ENCODE results near the gene ZNF431.
"Not testable (repeated sequence)": the region's sequence is repeated elsewhere in the genome, so short reads cannot be mapped to it uniquely, and the experiment has no call there.

The ZNF431 gene

DNA sequence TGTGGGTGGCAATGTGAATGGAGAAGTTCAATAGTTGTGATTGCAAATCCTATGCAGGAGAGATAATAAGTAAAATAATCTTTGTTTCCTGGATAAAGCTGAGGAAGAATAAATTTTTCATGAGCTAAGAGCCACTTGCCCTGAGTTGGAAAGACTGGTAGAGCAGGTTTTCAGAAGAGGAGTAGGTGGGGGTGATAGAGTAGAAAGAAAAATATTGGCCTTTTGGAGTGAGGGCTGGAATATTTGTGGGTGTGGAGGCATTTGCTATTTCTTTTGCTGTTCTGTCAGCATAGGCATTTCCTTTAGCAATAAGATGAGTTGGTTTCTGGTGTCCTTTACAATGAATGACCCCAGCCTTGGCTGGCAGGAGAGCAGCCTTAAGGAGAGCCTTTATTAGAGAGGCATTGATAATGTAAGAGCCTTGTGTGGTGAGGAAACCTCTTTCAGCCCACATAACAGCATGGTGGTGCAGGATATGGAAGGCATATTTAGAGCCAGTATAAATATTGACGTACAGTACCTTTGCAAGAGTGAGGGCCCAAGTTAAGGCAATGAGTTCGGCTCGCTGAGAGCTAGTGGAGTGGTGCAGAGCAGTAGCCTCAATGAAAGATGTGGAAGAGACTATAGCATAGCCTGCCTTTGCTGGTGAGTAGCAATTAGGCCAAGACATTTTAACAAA lies 11.6 kb upstream of the ZNF431 start:
- Mint-ChIP-seq H3K27ac (no peak overlapping the region), H3K9me3 (peaks cover 16% of the 10 kb centered on the region), H3K27me3 (no peaks in the 10 kb centered on the region), H3K4me1 (ENCODE audit: low read depth) (no peaks in the 10 kb centered on the region), H3K36me3 (ENCODE audit: low read depth) (no peaks in the 10 kb centered on the region), H3K4me3 (no peak overlapping the region)
- intact Hi-C loops (cut with micrococcal nuclease) = no loop called here

- Mint-ChIP-seq H3K36me3 (ENCODE audit: low read depth) (no peaks in the 10 kb centered on the region), H3K9me3 (no peaks in the 10 kb centered on the region), H3K27ac (no peak overlapping the region), H3K4me3 (no peak overlapping the region), H3K4me1 (ENCODE audit: low read depth) (no peaks in the 10 kb centered on the region), H3K27me3 (no peaks in the 10 kb centered on the region)
- intact Hi-C loops (cut with micrococcal nuclease) = no loop called here
Measured at GRCh38 chr19:21133633-21134032, 8.2 kb upstream of the ZNF431 start.

DNA sequence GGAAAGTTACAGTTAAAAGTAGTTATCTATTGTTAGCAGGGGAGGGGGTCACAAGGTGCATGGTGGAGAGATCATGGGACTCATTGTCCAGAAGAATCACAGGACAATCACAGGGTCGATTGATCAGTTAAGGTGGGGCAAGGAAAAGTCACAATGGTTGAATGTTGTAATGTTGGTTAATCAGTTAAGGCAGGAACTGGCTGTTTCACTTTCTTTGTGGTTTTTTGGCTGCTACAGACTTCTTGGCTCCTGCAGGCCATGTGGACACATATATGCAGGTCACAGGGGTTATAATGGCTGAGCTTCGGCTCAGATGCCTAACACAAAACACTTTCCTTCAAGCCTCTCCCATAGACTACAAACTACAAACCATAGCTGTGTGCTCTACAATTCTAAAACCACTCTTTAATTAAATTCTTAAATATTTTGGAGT lies 6.9 kb upstream of the ZNF431 start:
- no peaks in the 10 kb centered on the region for H3K27me3 Mint-ChIP-seq
- intact Hi-C loops (cut with micrococcal nuclease) = no loop called here
- H3K36me3 Mint-ChIP-seq (ENCODE audit: low read depth) = no peaks in the 10 kb centered on the region
- H3K4me3 Mint-ChIP-seq = no peak overlapping the region
- H3K4me1 Mint-ChIP-seq (ENCODE audit: low read depth) = no peaks in the 10 kb centered on the region
- no peaks in the 10 kb centered on the region for H3K9me3 Mint-ChIP-seq
- H3K27ac Mint-ChIP-seq = no peak overlapping the region

- Mint-ChIP-seq H3K4me3 (no peak overlapping the region), H3K4me1 (ENCODE audit: low read depth) (no peaks in the 10 kb centered on the region), H3K27ac (no peak overlapping the region), H3K27me3 (no peaks in the 10 kb centered on the region), H3K36me3 (ENCODE audit: low read depth) (no peaks in the 10 kb centered on the region), H3K9me3 (no peaks in the 10 kb centered on the region)
- intact Hi-C loops (cut with micrococcal nuclease) = no loop called here
Measured at GRCh38 chr19:21135433-21135832, 6.4 kb upstream of the ZNF431 start.

- Mint-ChIP-seq H3K4me1 (ENCODE audit: low read depth) (peaks cover 9% of the 10 kb centered on the region), H3K9me3 (no peaks in the 10 kb centered on the region), H3K4me3 (no peak overlapping the region), H3K27ac (no peak overlapping the region), H3K36me3 (ENCODE audit: low read depth) (peaks cover 15% of the 10 kb centered on the region), H3K27me3 (no peaks in the 10 kb centered on the region)
- intact Hi-C loops (cut with micrococcal nuclease) = no loop called here
Measured at GRCh38 chr19:21138130-21138529, 3.7 kb upstream of the ZNF431 start.

DNA sequence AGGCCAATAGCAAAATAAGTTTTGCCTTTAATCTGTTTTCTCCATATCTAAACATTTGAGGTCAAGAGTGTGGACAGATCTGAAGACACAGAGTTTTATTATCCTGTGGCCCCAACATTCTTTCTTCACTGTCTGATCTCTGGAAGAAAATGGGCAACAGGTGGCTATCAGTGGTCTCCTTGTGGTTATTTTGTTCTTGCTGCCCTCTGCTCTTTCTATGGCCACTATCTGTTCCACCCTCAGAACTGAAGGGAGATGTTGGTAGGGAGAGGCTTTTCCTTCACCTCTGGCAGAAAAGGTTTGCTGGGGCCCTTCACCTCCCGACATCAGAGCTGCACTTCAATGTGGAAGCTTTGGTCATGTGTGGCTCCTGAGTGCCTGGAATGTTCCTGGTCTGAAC lies 834 bp upstream of the ZNF431 start:
- not testable (repeated sequence) for H3K27ac Mint-ChIP-seq

GRCh38 chr19:21143428-21143827 lies 1.6 kb downstream of the ZNF431 start:
- Mint-ChIP-seq H3K4me1 (ENCODE audit: low read depth) (peaks cover 14% of the 10 kb centered on the region), H3K27ac (peak overlapping the region; percentile 97), H3K36me3 (ENCODE audit: low read depth) (peaks cover 68% of the 10 kb centered on the region), H3K27me3 (no peaks in the 10 kb centered on the region), H3K4me3 (peak overlapping the region; percentile 9), H3K9me3 (peaks cover 19% of the 10 kb centered on the region)
- intact Hi-C loops (cut with micrococcal nuclease) = loop anchor here (5.0 to 10.0 kb wide), 2 partner anchors 61 to 119 kb away; partner anchors contain the start of genes ZNF430 and ZNF714

More for the DNA sequence above, 834 bp upstream of the ZNF431 start:
- not testable (repeated sequence) for H3K9me3 Mint-ChIP-seq, H3K27me3 Mint-ChIP-seq, H3K4me3 Mint-ChIP-seq
- Mint-ChIP-seq H3K36me3 (ENCODE audit: low read depth) (peaks cover 44% of the 10 kb centered on the region), H3K4me1 (ENCODE audit: low read depth) (peaks cover 14% of the 10 kb centered on the region)
- intact Hi-C loops (cut with micrococcal nuclease) = loop anchor here (5.0 to 10.0 kb wide), 2 partner anchors 59 to 116 kb away; partner anchors contain the start of genes ZNF430 and ZNF714

GRCh38 chr19:21143854-21144253 lies 2.0 kb downstream of the ZNF431 start:
- intact Hi-C loops (cut with micrococcal nuclease) = loop anchor here (5.0 to 10.0 kb wide), 2 partner anchors 62 to 119 kb away; partner anchors contain the start of genes ZNF430 and ZNF714
- Mint-ChIP-seq H3K9me3 (peaks cover 19% of the 10 kb centered on the region), H3K27ac (no peak overlapping the region), H3K4me3 (no peak overlapping the region), H3K4me1 (ENCODE audit: low read depth) (peaks cover 14% of the 10 kb centered on the region), H3K36me3 (ENCODE audit: low read depth) (peaks cover 72% of the 10 kb centered on the region), H3K27me3 (no peaks in the 10 kb centered on the region)

DNA sequence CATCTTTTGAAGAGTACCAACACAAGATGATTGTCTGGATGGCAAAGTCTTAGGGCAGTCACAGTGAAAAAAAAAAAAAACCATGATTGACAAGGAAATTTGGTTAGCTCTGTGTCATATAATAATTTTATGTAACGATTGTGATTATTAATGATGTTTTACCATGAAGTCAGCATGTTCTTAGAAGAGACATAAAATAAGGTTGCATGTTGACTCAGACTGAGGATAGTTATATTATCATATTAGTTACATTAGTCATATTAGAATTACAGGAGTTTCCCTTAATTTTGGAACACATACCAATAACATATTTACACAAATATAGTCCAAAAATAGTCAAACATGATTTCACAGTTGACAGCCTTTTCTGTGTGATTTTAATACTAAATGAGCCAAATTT lies 5.7 kb downstream of the ZNF431 start:
- Mint-ChIP-seq H3K27me3 (no peaks in the 10 kb centered on the region), H3K36me3 (ENCODE audit: low read depth) (peaks cover 100% of the 10 kb centered on the region), H3K9me3 (peaks cover 45% of the 10 kb centered on the region), H3K4me1 (ENCODE audit: low read depth) (peaks cover 11% of the 10 kb centered on the region), H3K4me3 (no peak overlapping the region), H3K27ac (no peak overlapping the region)
- intact Hi-C loops (cut with micrococcal nuclease) = loop anchor here (10.0 kb wide), 1 partner anchor 123 kb away; the partner anchor contains the start of gene ZNF430

DNA sequence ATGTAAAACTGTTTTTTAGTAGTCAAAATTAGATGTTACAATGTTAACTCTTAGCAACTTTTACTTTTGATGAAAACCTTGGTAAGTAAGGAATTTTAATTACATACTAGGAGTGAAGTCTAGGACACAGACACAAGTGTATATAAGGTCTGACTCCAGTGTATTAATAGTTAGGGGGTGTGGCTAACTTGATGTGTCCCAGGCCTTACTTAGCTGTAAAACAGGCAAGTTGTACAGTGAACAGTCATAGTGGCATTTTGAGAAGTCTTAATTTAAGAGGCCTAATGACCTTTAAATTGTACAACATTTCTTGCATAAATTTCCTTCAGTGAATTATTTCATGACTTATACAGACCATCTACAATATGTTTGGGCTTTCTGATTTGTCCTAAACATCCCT lies 6.8 kb downstream of the ZNF431 start:
- Mint-ChIP-seq H3K36me3 (ENCODE audit: low read depth) (peaks cover 100% of the 10 kb centered on the region), H3K27ac (no peak overlapping the region), H3K4me3 (no peak overlapping the region), H3K27me3 (no peaks in the 10 kb centered on the region), H3K4me1 (ENCODE audit: low read depth) (no peaks in the 10 kb centered on the region), H3K9me3 (peaks cover 56% of the 10 kb centered on the region)
- intact Hi-C loops (cut with micrococcal nuclease) = loop anchor here (10.0 kb wide), 1 partner anchor 124 kb away; the partner anchor contains the start of gene ZNF430

DNA sequence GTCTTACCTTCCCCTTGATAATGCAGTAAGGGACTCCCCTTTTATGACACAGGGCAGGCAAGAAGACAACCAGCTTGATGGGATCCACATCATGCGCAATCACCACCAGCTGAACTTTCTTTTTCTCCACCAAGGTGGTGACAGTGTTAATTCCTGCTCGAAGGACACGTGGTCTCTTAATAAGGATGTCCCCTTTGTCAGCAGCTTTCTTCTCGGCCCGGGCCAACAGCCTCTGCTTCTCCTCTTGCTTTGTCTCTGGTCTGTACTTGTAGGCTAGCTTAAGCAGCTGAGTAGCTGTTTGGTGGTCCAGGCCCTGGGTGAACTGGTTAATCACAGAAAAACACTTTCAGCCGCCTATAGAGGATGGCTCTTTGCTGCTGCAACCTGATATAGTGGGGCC lies 8.0 kb downstream of the ZNF431 start:
- H3K9me3 Mint-ChIP-seq = peaks cover 57% of the 10 kb centered on the region
- H3K4me1 Mint-ChIP-seq (ENCODE audit: low read depth) = no peaks in the 10 kb centered on the region
- intact Hi-C loops (cut with micrococcal nuclease) = loop anchor here (10.0 kb wide), 1 partner anchor 125 kb away; the partner anchor contains the start of gene ZNF430
- H3K36me3 Mint-ChIP-seq (ENCODE audit: low read depth) = peaks cover 93% of the 10 kb centered on the region
- H3K4me3 Mint-ChIP-seq = no peak overlapping the region
- no peak overlapping the region for H3K27ac Mint-ChIP-seq
- no peaks in the 10 kb centered on the region for H3K27me3 Mint-ChIP-seq

- Mint-ChIP-seq H3K4me3 (no peak overlapping the region), H3K27ac (no peak overlapping the region), H3K9me3 (peaks cover 57% of the 10 kb centered on the region), H3K27me3 (no peaks in the 10 kb centered on the region), H3K4me1 (ENCODE audit: low read depth) (no peaks in the 10 kb centered on the region), H3K36me3 (ENCODE audit: low read depth) (peaks cover 93% of the 10 kb centered on the region)
- intact Hi-C loops (cut with micrococcal nuclease) = no loop called here
Measured at GRCh38 chr19:21151460-21151859, 9.6 kb downstream of the ZNF431 start.

GRCh38 chr19:21158523-21159135 lies 16.8 kb downstream of the ZNF431 start:
- Mint-ChIP-seq H3K27me3 (no peaks in the 10 kb centered on the region), H3K4me3 (no peak overlapping the region), H3K36me3 (ENCODE audit: low read depth) (peaks cover 90% of the 10 kb centered on the region), H3K27ac (no peak overlapping the region), H3K9me3 (peaks cover 48% of the 10 kb centered on the region), H3K4me1 (ENCODE audit: low read depth) (no peaks in the 10 kb centered on the region)
- intact Hi-C loops (cut with micrococcal nuclease) = no loop called here

GRCh38 chr19:21164541-21164940 lies 22.7 kb downstream of the ZNF431 start:
- Mint-ChIP-seq H3K27ac (no peak overlapping the region), H3K9me3 (peaks cover 8% of the 10 kb centered on the region), H3K4me1 (ENCODE audit: low read depth) (no peaks in the 10 kb centered on the region), H3K4me3 (no peak overlapping the region), H3K27me3 (no peaks in the 10 kb centered on the region), H3K36me3 (ENCODE audit: low read depth) (peaks cover 87% of the 10 kb centered on the region)
- intact Hi-C loops (cut with micrococcal nuclease) = no loop called here

Data from dendritic cell treated with granulocyte-macrophage colony-stimulating factor and Interleukin-4, amounts not matched to agents 40 ng/mL and 50 ng/mL, for 4 days (primary cell).